Neural cell (in vitro differentiated cells): Measurements from ENCODE around the gene ZNF322.

Experiments used
- CTCF ChIP-seq: fragments of 450-650 bp; IDR thresholded peaks from 2 replicates; pipeline ENCODE4 v1.5.1; 2014; ENCODE audit warnings: antibody characterized with exemption, mild to moderate bottlenecking, moderate library complexity; ENCODE audit not compliant: poor library complexity, severe bottlenecking
- POLR2AphosphoS5 ChIP-seq: IDR thresholded peaks from 2 replicates; pipeline ENCODE4 v1.6.1; 2012

GRCh38 chr6:26657256-26657655 lies 2.3 kb downstream of the ZNF322 start:
- no peak for TF ChIP-seq CTCF
- no peak for TF ChIP-seq POLR2AphosphoS5
